LNCAP (cell line): Measurements from ENCODE around the gene ACVR1C.

Experiments used
- TF ChIP-seq, protein P1 (sequence below): fragments of 450-650 bp; IDR thresholded peaks from 2 replicates; pipeline ENCODE4 v1.5.1; 2017; ENCODE audit warnings: mild to moderate bottlenecking

Gene ACVR1C

DNA sequence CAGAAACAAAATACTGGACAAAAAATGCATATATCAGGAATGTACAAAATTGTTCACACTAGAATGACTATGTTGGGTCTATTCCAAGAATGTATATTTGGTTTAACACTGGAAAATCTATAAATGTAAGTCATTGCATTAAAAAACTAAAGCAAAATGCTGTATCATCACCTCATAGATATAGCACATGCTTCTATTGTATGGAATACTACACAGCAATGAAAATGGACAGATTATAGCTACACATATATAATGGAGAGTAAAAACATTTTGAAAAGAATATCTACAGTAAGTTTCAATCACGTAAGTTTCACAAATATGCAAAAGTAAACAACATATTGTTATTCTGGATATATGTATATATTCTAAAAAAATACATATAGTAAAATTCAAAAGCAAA, 91.8 kb downstream of the ACVR1C start:
- TF ChIP-seq, protein P1, sequence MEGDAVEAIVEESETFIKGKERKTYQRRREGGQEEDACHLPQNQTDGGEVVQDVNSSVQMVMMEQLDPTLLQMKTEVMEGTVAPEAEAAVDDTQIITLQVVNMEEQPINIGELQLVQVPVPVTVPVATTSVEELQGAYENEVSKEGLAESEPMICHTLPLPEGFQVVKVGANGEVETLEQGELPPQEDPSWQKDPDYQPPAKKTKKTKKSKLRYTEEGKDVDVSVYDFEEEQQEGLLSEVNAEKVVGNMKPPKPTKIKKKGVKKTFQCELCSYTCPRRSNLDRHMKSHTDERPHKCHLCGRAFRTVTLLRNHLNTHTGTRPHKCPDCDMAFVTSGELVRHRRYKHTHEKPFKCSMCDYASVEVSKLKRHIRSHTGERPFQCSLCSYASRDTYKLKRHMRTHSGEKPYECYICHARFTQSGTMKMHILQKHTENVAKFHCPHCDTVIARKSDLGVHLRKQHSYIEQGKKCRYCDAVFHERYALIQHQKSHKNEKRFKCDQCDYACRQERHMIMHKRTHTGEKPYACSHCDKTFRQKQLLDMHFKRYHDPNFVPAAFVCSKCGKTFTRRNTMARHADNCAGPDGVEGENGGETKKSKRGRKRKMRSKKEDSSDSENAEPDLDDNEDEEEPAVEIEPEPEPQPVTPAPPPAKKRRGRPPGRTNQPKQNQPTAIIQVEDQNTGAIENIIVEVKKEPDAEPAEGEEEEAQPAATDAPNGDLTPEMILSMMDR, result no peak

DNA sequence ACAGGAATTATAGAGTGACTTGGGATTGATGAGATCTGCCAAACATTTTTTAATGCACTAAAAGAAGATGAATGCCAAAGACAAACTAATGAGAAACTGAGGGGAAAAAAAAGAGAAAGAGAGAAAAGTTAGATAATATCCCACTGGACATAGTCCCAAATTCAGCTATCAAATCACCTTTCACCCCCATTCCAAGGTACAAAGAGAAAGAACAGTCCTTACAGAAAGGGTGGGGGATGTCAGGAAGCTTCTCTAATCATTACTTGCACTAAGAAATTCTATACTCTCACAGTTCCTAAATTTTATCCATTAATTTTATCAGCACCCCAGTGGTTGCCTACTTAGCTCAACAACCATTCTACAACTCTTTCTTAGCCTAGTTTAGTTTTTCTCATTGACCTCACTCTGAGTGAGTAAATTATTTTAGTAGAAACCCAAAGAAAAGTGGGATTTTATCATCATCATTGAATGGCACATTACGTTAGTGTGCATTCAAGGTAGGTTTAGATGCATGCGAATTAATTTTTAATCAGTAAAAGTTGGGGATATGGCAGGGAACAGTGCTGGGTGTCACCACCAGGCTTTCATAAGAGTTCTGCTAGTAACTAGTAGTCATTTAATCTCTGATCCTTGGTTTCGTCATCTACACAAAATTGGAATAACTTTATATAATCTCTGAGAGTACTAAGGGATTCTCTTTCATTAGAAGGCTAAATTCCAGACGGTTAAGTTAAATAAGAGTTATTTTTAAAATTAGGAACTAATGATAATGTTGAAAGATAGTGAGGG, 99.5 kb downstream of the ACVR1C start:
- TF ChIP-seq, protein P1, result no peak

- TF ChIP-seq, protein P1, result no peak
These were observed 102.6 kb downstream of the ACVR1C start for GRCh38 chr2:157526070-157526469.

DNA sequence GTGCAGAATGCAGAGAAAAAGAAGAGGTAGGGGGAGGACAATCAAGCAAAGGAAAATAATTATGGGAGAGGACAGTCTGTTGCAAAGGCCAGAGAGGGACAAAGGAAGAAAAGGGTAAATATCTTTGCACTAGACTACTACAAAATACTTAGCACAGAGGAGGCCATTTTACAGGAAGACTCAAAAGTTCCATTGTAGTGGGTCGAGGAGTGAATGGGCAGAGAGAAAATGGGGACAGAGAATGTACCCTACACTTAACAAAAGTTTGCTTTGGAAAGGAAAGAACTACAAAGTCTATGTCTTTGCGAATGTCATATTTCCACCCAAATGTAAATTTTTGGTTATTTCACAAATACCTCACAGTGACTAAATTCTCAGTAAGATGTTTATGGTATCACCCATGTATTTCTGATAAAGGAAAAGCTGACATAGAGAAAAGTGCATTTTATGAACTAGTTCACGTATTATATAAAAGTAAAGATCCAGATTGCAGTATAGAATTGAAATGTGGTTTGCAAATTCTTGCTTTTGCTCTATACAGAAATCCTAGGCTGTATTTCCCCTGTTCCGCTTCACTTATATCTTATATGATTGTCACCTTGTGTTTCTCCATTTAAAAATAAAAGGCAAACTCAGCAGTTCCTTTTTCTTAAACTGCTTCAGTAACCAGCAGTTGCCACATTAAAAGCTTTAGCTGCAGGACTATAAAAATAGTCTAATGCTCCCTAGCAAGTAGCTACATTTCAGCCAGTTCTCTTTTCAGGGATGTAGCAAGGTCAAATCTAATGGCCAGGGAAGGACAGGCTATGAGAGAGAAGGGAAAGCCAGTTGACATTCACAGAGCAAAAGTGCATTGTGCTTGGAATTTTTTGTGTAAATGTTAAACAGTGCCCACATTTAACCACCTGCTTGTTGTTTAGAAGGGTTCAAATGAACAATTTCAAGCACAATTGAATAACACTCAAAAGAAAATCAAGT, 105.1 kb downstream of the ACVR1C start:
- TF ChIP-seq, protein P1, result no peak

- TF ChIP-seq, protein P1, result no peak
These were observed 118.9 kb downstream of the ACVR1C start for GRCh38 chr2:157509744-157510143.

- TF ChIP-seq, protein P1, result no peak
These were observed 120.0 kb downstream of the ACVR1C start for GRCh38 chr2:157508676-157509075.

- TF ChIP-seq, protein P1, result no peak
These were observed 122.1 kb downstream of the ACVR1C start for GRCh38 chr2:157506586-157506985.
